ENCODE data around the gene JMJD8. TPM values are rescaled to one million over a fixed set of nuclear protein-coding genes. Genes with fewer than 3 reads are reported as not detected.

The JMJD8 gene
- total and polyA plus RNA-seq, 9 of the 15 experiments (the other 6 are each of a cell fraction or from before 2014, with no cell fraction given) = 1.2 to 50.6 (median 29.3) TPM

DNA sequence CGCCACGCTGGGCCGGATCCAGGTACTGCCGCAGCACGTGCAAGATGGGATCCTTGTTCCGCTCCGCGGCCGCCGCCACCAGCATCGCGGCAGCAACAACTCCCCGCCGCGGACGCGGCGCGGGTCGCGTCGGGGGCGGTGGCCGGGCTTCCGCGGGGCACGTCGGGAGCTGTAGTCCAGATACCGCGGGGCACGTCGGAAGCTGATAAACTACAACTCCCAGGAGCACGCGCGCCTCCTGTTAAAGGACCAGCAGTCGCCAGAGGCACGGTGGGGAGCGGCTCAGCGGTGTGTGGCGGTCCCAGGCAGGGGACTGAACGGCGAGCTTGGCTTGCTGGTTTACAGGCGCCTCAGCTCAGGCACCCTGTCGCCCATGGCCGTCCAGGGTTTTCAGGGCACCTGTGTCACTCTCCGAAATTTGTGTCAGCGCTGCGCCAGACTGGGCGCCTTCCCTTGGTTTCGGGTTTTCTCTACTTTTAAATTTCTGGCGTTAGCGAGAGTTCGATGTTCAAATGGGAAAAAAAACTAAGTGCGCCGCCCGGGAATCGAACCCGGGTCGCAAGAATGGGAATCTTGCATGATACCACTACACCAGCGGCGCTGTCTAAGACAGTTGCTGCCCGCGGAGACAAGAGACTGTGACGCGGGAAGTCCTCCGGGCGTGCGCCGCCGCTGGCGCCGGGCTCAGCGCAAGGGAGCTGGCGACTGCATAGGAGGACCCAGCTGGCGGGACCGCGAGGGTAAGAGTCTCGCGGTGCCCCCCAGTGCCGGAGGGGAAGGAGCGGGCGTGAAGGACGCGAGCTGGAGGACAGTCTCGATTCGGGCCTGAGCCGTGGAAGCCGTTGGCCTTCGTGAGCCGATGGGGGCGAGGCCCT, 47.7 kb downstream of the JMJD8 start, which contains the start of gene METTL26 (continued):
- TF ChIP-seq, protein P1, sequence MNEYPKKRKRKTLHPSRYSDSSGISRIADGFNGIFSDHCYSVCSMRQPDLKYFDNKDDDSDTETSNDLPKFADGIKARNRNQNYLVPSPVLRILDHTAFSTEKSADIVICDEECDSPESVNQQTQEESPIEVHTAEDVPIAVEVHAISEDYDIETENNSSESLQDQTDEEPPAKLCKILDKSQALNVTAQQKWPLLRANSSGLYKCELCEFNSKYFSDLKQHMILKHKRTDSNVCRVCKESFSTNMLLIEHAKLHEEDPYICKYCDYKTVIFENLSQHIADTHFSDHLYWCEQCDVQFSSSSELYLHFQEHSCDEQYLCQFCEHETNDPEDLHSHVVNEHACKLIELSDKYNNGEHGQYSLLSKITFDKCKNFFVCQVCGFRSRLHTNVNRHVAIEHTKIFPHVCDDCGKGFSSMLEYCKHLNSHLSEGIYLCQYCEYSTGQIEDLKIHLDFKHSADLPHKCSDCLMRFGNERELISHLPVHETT (CRISPR knock-in tag; conservative IDR thresholded peaks at IDR 0.05 in 1 of 2, IDR thresholded peaks at IDR 0.05 in 1 of 2) = peak in 1 of 2 experiments; percentile 95; a peak in 2 of 4 replicates
- peak; percentile 82 for TF ChIP-seq KDM5B (IDR thresholded peaks at IDR 0.05; ENCODE audit: insufficient replicate concordance, low read depth, low read length)
- TF ChIP-seq, protein P2, sequence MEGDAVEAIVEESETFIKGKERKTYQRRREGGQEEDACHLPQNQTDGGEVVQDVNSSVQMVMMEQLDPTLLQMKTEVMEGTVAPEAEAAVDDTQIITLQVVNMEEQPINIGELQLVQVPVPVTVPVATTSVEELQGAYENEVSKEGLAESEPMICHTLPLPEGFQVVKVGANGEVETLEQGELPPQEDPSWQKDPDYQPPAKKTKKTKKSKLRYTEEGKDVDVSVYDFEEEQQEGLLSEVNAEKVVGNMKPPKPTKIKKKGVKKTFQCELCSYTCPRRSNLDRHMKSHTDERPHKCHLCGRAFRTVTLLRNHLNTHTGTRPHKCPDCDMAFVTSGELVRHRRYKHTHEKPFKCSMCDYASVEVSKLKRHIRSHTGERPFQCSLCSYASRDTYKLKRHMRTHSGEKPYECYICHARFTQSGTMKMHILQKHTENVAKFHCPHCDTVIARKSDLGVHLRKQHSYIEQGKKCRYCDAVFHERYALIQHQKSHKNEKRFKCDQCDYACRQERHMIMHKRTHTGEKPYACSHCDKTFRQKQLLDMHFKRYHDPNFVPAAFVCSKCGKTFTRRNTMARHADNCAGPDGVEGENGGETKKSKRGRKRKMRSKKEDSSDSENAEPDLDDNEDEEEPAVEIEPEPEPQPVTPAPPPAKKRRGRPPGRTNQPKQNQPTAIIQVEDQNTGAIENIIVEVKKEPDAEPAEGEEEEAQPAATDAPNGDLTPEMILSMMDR (IDR thresholded peaks at IDR 0.05 in 2 of 3, conservative IDR thresholded peaks at IDR 0.05 in 1 of 3; ENCODE audit: insufficient read depth in 2 of 3, low read depth in 1 of 3, low read length in 3 of 3) = peak in 2 of 3 experiments; percentile 46 to 68; a peak in 4 of 6 replicates
- TF ChIP-seq MAZ (CRISPR knock-in tag; conservative IDR thresholded peaks at IDR 0.05 in 1 of 2, IDR thresholded peaks at IDR 0.05 in 1 of 2) = peak; percentile 14 to 38; a peak in 3 of 4 replicates
- peak; percentile 51 for TF ChIP-seq EGR1 (conservative IDR thresholded peaks at IDR 0.05)
- peak; percentile 75 for TF ChIP-seq RBBP5 (IDR thresholded peaks at IDR 0.05; ENCODE audit: borderline replicate concordance, insufficient read depth, low read length, poor library complexity, severe bottlenecking)
- peak; percentile 88; the same call in 1 of the 2 replicates for TF ChIP-seq ZNF197 (CRISPR knock-in tag; IDR thresholded peaks at IDR 0.05; ENCODE audit: low read depth)
- TF ChIP-seq TBL1XR1 (IDR thresholded peaks at IDR 0.05; ENCODE audit: low read length in 2 of 2) = peak in 1 of 2 experiments; percentile 95; a peak in 3 of 4 replicates
- TF ChIP-seq NCOA4 (IDR thresholded peaks at IDR 0.05; ENCODE audit: partially characterized antibody) = no peak
- no peak for TF ChIP-seq CBX8 (IDR thresholded peaks at IDR 0.05; ENCODE audit: borderline replicate concordance, extremely low read depth, low read depth, low read length, poor library complexity, severe bottlenecking)
- TF ChIP-seq PHB (CRISPR knock-in tag; IDR thresholded peaks at IDR 0.05) = 0 out of 2 replicates have a peak, but pooled peaks have one; percentile 13
- peak; percentile 63; the same call in 1 of the 2 replicates for TF ChIP-seq PHF8 (IDR thresholded peaks at IDR 0.05; ENCODE audit: borderline replicate concordance, low read length)
- TF ChIP-seq SRF (CRISPR knock-in tag; IDR thresholded peaks at IDR 0.05) = peak; percentile 4 to 44; a peak in 1 of 4 replicates
- TF ChIP-seq, protein P3, sequence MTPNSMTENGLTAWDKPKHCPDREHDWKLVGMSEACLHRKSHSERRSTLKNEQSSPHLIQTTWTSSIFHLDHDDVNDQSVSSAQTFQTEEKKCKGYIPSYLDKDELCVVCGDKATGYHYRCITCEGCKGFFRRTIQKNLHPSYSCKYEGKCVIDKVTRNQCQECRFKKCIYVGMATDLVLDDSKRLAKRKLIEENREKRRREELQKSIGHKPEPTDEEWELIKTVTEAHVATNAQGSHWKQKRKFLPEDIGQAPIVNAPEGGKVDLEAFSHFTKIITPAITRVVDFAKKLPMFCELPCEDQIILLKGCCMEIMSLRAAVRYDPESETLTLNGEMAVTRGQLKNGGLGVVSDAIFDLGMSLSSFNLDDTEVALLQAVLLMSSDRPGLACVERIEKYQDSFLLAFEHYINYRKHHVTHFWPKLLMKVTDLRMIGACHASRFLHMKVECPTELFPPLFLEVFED (CRISPR knock-in tag; conservative IDR thresholded peaks at IDR 0.05) = 0 out of 2 replicates have a peak, but pooled peaks have one; percentile 57
- TF ChIP-seq GABPA (tag; conservative IDR thresholded peaks at IDR 0.05; ENCODE audit: low read depth) = peak; percentile 77
- TF ChIP-seq ERF (CRISPR knock-in tag; IDR thresholded peaks at IDR 0.05) = peak; percentile 21; the same call in 1 of the 2 replicates
- no peak for TF ChIP-seq PCBP2 (IDR thresholded peaks at IDR 0.05; ENCODE audit: low read depth, low read length, poor library complexity, severe bottlenecking)
- TF ChIP-seq MYC (IDR thresholded peaks at IDR 0.05; ENCODE audit: low read depth, low read length) = peak; percentile 97
- TF ChIP-seq MYC (CRISPR knock-in tag; IDR thresholded peaks at IDR 0.05; ENCODE audit: borderline replicate concordance, low read depth) = peak; percentile 56; the same call in 1 of the 2 replicates
- TF ChIP-seq SUPT5H (IDR thresholded peaks at IDR 0.05) = peak; percentile 68

Measured in K562 (cell line).